ENCODE measurements around the gene GRIK3. TPM values are rescaled to one million over a fixed set of nuclear protein-coding genes. Genes with fewer than 3 reads are reported as not detected.

Gene GRIK3
- total and polyA plus RNA-seq, 2 of the 8 experiments (the other 6 are each of a cell fraction or from before 2014, with no cell fraction given): 2.1 to 3.4 TPM

DNA sequence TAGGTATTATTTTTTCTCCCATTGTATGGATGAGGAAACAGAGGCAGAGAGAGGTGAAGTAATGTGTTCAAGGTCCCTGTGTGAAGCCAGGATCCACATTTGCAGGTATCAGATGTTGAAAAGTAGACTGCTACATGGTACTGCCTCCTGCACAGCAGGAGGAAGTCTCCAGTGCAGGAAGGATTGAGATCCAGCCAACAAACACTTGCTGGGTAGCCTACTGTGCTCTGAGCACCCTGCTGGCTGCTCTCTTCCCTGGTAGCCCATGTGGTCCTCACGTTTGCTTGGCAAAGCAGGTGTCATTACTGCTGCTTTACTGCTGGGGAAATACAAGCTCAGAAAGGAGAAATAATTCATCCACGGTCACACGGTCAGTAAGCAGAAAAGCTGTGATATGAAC lies 21.3 kb upstream of the GRIK3 start (continued):
- TF ChIP-seq, protein P1, sequence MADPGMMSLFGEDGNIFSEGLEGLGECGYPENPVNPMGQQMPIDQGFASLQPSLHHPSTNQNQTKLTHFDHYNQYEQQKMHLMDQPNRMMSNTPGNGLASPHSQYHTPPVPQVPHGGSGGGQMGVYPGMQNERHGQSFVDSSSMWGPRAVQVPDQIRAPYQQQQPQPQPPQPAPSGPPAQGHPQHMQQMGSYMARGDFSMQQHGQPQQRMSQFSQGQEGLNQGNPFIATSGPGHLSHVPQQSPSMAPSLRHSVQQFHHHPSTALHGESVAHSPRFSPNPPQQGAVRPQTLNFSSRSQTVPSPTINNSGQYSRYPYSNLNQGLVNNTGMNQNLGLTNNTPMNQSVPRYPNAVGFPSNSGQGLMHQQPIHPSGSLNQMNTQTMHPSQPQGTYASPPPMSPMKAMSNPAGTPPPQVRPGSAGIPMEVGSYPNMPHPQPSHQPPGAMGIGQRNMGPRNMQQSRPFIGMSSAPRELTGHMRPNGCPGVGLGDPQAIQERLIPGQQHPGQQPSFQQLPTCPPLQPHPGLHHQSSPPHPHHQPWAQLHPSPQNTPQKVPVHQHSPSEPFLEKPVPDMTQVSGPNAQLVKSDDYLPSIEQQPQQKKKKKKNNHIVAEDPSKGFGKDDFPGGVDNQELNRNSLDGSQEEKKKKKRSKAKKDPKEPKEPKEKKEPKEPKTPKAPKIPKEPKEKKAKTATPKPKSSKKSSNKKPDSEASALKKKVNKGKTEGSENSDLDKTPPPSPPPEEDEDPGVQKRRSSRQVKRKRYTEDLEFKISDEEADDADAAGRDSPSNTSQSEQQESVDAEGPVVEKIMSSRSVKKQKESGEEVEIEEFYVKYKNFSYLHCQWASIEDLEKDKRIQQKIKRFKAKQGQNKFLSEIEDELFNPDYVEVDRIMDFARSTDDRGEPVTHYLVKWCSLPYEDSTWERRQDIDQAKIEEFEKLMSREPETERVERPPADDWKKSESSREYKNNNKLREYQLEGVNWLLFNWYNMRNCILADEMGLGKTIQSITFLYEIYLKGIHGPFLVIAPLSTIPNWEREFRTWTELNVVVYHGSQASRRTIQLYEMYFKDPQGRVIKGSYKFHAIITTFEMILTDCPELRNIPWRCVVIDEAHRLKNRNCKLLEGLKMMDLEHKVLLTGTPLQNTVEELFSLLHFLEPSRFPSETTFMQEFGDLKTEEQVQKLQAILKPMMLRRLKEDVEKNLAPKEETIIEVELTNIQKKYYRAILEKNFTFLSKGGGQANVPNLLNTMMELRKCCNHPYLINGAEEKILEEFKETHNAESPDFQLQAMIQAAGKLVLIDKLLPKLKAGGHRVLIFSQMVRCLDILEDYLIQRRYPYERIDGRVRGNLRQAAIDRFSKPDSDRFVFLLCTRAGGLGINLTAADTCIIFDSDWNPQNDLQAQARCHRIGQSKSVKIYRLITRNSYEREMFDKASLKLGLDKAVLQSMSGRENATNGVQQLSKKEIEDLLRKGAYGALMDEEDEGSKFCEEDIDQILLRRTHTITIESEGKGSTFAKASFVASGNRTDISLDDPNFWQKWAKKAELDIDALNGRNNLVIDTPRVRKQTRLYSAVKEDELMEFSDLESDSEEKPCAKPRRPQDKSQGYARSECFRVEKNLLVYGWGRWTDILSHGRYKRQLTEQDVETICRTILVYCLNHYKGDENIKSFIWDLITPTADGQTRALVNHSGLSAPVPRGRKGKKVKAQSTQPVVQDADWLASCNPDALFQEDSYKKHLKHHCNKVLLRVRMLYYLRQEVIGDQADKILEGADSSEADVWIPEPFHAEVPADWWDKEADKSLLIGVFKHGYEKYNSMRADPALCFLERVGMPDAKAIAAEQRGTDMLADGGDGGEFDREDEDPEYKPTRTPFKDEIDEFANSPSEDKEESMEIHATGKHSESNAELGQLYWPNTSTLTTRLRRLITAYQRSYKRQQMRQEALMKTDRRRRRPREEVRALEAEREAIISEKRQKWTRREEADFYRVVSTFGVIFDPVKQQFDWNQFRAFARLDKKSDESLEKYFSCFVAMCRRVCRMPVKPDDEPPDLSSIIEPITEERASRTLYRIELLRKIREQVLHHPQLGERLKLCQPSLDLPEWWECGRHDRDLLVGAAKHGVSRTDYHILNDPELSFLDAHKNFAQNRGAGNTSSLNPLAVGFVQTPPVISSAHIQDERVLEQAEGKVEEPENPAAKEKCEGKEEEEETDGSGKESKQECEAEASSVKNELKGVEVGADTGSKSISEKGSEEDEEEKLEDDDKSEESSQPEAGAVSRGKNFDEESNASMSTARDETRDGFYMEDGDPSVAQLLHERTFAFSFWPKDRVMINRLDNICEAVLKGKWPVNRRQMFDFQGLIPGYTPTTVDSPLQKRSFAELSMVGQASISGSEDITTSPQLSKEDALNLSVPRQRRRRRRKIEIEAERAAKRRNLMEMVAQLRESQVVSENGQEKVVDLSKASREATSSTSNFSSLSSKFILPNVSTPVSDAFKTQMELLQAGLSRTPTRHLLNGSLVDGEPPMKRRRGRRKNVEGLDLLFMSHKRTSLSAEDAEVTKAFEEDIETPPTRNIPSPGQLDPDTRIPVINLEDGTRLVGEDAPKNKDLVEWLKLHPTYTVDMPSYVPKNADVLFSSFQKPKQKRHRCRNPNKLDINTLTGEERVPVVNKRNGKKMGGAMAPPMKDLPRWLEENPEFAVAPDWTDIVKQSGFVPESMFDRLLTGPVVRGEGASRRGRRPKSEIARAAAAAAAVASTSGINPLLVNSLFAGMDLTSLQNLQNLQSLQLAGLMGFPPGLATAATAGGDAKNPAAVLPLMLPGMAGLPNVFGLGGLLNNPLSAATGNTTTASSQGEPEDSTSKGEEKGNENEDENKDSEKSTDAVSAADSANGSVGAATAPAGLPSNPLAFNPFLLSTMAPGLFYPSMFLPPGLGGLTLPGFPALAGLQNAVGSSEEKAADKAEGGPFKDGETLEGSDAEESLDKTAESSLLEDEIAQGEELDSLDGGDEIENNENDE (IDR thresholded peaks at IDR 0.05; ENCODE audit: insufficient replicate concordance, low read length): no peak
- no peak for TF ChIP-seq PHF8 (conservative IDR thresholded peaks at IDR 0.05; ENCODE audit: low read depth, low read length)
- TF ChIP-seq CEBPB (IDR thresholded peaks at IDR 0.05; ENCODE audit: low read depth, low read length): no peak
- no peak for TF ChIP-seq CTBP2 (IDR thresholded peaks at IDR 0.05; ENCODE audit: borderline replicate concordance, insufficient read depth, insufficient read length, low read length)
- TF ChIP-seq POLR2AphosphoS5 (IDR thresholded peaks at IDR 0.05; ENCODE audit: low read depth, low read length): no peak
- no peak for TF ChIP-seq KDM5A (IDR thresholded peaks at IDR 0.05; ENCODE audit: low read length)
- no peak for TF ChIP-seq MAFK (IDR thresholded peaks at IDR 0.05; ENCODE audit: low read depth, low read length)
- TF ChIP-seq BCL11A (IDR thresholded peaks at IDR 0.05; ENCODE audit: low read depth in 2 of 2, low read length in 2 of 2): no peak
- TF ChIP-seq, protein P2, sequence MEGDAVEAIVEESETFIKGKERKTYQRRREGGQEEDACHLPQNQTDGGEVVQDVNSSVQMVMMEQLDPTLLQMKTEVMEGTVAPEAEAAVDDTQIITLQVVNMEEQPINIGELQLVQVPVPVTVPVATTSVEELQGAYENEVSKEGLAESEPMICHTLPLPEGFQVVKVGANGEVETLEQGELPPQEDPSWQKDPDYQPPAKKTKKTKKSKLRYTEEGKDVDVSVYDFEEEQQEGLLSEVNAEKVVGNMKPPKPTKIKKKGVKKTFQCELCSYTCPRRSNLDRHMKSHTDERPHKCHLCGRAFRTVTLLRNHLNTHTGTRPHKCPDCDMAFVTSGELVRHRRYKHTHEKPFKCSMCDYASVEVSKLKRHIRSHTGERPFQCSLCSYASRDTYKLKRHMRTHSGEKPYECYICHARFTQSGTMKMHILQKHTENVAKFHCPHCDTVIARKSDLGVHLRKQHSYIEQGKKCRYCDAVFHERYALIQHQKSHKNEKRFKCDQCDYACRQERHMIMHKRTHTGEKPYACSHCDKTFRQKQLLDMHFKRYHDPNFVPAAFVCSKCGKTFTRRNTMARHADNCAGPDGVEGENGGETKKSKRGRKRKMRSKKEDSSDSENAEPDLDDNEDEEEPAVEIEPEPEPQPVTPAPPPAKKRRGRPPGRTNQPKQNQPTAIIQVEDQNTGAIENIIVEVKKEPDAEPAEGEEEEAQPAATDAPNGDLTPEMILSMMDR (IDR thresholded peaks at IDR 0.05; ENCODE audit: control extremely low read depth in 1 of 3, insufficient read depth in 1 of 3, low read depth in 1 of 3, low read length in 3 of 3): no peak
- TF ChIP-seq BACH1 (IDR thresholded peaks at IDR 0.05; ENCODE audit: low read length): no peak
